Liver (tissue), 3 donors: Measurements from ENCODE around the gene RBCK1.

ENCODE experiments used
- JUND ChIP-seq, 2 donors: IDR thresholded peaks; 2 replicates each; pipeline ENCODE4 v1.6.1; 2016; ENCODE audit warnings: antibody characterized with exemption in 2 of 2
- MAX ChIP-seq: IDR thresholded peaks from 2 replicates; pipeline ENCODE4 v1.6.1; 2016; ENCODE audit warnings: antibody characterized with exemption
- TAF1 ChIP-seq: conservative IDR thresholded peaks from 2 replicates; pipeline ENCODE4 v1.6.1; 2016; ENCODE audit warnings: antibody characterized with exemption, mild to moderate bottlenecking
- TF ChIP-seq, protein P1 (sequence below): fragments of 150-350 bp; IDR thresholded peaks from 2 replicates; pipeline ENCODE4 v1.5.1; 2017; ENCODE audit warnings: improper control_type of control experiment, low read depth, low read length; ENCODE audit not compliant: missing input control
- TF ChIP-seq, protein P2 (sequence below): IDR thresholded peaks from 2 replicates; pipeline ENCODE4 v1.6.1; 2016; ENCODE audit warnings: antibody characterized with exemption, mild to moderate bottlenecking
- donor health status: healthy.
- donor health status: healthy.

- no peak for TF ChIP-seq JUND (IDR thresholded peaks at IDR 0.05)
- TF ChIP-seq, protein P1, sequence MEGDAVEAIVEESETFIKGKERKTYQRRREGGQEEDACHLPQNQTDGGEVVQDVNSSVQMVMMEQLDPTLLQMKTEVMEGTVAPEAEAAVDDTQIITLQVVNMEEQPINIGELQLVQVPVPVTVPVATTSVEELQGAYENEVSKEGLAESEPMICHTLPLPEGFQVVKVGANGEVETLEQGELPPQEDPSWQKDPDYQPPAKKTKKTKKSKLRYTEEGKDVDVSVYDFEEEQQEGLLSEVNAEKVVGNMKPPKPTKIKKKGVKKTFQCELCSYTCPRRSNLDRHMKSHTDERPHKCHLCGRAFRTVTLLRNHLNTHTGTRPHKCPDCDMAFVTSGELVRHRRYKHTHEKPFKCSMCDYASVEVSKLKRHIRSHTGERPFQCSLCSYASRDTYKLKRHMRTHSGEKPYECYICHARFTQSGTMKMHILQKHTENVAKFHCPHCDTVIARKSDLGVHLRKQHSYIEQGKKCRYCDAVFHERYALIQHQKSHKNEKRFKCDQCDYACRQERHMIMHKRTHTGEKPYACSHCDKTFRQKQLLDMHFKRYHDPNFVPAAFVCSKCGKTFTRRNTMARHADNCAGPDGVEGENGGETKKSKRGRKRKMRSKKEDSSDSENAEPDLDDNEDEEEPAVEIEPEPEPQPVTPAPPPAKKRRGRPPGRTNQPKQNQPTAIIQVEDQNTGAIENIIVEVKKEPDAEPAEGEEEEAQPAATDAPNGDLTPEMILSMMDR: no peak
- TF ChIP-seq MAX: no peak
- no peak for TF ChIP-seq TAF1
- TF ChIP-seq, protein P2, sequence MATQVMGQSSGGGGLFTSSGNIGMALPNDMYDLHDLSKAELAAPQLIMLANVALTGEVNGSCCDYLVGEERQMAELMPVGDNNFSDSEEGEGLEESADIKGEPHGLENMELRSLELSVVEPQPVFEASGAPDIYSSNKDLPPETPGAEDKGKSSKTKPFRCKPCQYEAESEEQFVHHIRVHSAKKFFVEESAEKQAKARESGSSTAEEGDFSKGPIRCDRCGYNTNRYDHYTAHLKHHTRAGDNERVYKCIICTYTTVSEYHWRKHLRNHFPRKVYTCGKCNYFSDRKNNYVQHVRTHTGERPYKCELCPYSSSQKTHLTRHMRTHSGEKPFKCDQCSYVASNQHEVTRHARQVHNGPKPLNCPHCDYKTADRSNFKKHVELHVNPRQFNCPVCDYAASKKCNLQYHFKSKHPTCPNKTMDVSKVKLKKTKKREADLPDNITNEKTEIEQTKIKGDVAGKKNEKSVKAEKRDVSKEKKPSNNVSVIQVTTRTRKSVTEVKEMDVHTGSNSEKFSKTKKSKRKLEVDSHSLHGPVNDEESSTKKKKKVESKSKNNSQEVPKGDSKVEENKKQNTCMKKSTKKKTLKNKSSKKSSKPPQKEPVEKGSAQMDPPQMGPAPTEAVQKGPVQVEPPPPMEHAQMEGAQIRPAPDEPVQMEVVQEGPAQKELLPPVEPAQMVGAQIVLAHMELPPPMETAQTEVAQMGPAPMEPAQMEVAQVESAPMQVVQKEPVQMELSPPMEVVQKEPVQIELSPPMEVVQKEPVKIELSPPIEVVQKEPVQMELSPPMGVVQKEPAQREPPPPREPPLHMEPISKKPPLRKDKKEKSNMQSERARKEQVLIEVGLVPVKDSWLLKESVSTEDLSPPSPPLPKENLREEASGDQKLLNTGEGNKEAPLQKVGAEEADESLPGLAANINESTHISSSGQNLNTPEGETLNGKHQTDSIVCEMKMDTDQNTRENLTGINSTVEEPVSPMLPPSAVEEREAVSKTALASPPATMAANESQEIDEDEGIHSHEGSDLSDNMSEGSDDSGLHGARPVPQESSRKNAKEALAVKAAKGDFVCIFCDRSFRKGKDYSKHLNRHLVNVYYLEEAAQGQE: no peak
Measured at GRCh38 chr20:375265-375889, 32.7 kb upstream of the RBCK1 start.
